NB4 (cell line): ENCODE data around the gene ALPK3.

Source experiments
- CTCF ChIP-seq: IDR thresholded peaks from one replicate; pipeline ENCODE4 v1.5.1; 2012; ENCODE audit warnings: low read depth, low read length
- POLR2A ChIP-seq: IDR thresholded peaks from 2 replicates; pipeline ENCODE4 v1.6.1; 2011; ENCODE audit warnings: mild to moderate bottlenecking; ENCODE audit not compliant: insufficient read length; ENCODE audit errors: extremely low read depth

GRCh38 chr15:84782346-84782745, 34.8 kb upstream of the ALPK3 start:
- TF ChIP-seq CTCF, result no peak
- TF ChIP-seq POLR2A, result no peak
